Breast epithelium (tissue), 3 donors: ENCODE data around the gene HJV.

Experiments
- POLR2A ChIP-seq: fragments of 450-650 bp; IDR thresholded peaks from one replicate; pipeline ENCODE4 v1.6.1; 2016; ENCODE audit warnings: antibody characterized with exemption, mild to moderate bottlenecking, moderate library complexity
- TF ChIP-seq, protein P1 (sequence below), 3 donors: fragments of 450-650 bp; IDR thresholded peaks; one replicate each; pipeline ENCODE4 v1.5.1; 2016 to 2017; ENCODE audit warnings: antibody characterized with exemption in 3 of 3, mild to moderate bottlenecking in 3 of 3, moderate library complexity in 3 of 3

DNA sequence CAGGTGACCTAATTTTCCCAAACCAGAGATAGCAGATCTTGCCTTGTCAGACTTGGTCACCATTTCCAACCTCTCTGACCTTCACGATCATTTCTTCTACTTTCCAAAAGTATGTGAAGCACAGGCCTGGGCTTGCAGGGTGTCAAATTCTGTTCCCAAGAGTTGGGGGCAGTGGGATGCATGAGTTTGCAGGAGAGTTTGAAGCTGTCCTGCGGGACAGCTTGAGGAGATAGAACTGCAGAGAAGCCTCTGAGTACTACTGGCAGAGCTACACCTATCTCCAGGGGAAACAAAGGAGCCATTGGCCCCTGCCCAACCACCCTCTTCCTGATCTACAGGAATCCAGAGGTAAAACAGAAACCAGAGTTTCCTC, 36.4 kb downstream of the HJV start:
- TF ChIP-seq, protein P1, sequence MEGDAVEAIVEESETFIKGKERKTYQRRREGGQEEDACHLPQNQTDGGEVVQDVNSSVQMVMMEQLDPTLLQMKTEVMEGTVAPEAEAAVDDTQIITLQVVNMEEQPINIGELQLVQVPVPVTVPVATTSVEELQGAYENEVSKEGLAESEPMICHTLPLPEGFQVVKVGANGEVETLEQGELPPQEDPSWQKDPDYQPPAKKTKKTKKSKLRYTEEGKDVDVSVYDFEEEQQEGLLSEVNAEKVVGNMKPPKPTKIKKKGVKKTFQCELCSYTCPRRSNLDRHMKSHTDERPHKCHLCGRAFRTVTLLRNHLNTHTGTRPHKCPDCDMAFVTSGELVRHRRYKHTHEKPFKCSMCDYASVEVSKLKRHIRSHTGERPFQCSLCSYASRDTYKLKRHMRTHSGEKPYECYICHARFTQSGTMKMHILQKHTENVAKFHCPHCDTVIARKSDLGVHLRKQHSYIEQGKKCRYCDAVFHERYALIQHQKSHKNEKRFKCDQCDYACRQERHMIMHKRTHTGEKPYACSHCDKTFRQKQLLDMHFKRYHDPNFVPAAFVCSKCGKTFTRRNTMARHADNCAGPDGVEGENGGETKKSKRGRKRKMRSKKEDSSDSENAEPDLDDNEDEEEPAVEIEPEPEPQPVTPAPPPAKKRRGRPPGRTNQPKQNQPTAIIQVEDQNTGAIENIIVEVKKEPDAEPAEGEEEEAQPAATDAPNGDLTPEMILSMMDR (IDR thresholded peaks at IDR 0.05) = no peak
- no peak for TF ChIP-seq POLR2A
